DMS153 (cell line): Measurements from ENCODE around the gene THG1L.
"Not testable (repeated sequence)": the region's sequence is repeated elsewhere in the genome, so short reads cannot be mapped to it uniquely, and the experiment has no call there.

Experiments
- DNase-seq: peaks from one replicate; lab custom pipeline; 2025; lab: John Stamatoyannopoulos, UW

THG1L gene

GRCh38 chr5:157727858-157728257 is 3.4 kb upstream of the THG1L start:
- DNase-seq: not testable (repeated sequence)

- DNase-seq: no peak
These were observed 1.4 kb upstream of the THG1L start for GRCh38 chr5:157729858-157730257.

- DNase-seq: no peak
These were observed 334 bp upstream of the THG1L start for GRCh38 chr5:157730900-157731271.

GRCh38 chr5:157732130-157732514 is 902 bp downstream of the THG1L start:
- no peak for DNase-seq

GRCh38 chr5:157732596-157733262 is 1.5 kb downstream of the THG1L start:
- DNase-seq: no peak

GRCh38 chr5:157734436-157734835 is 3.2 kb downstream of the THG1L start:
- DNase-seq: no peak

GRCh38 chr5:157735991-157736390 is 4.8 kb downstream of the THG1L start:
- no peak for DNase-seq

GRCh38 chr5:157739388-157740228 is 8.4 kb downstream of the THG1L start:
- DNase-seq: no peak

GRCh38 chr5:157740229-157740610 is 9.0 kb downstream of the THG1L start:
- DNase-seq: no peak

GRCh38 chr5:157741131-157741530 is 9.9 kb downstream of the THG1L start:
- no peak for DNase-seq

GRCh38 chr5:157743163-157744050 is 12.2 kb downstream of the THG1L start, which contains the start of gene LSM11:
TSS of gene LSM11 (plus strand) at chr5:157743712. CDS start at chr5:157743751, 39 bp downstream.
- DNase-seq: peak; percentile 59

- no peak for DNase-seq
These were observed 13.1 kb downstream of the THG1L start for GRCh38 chr5:157744051-157745011.

- no peak for DNase-seq
These were observed 13.8 kb downstream of the THG1L start for GRCh38 chr5:157745041-157745456.

GRCh38 chr5:157747173-157747740 is 16.0 kb downstream of the THG1L start:
- DNase-seq: no peak

GRCh38 chr5:157747766-157748700 is 16.8 kb downstream of the THG1L start:
- no peak for DNase-seq

GRCh38 chr5:157748760-157749461 is 17.7 kb downstream of the THG1L start:
- no peak for DNase-seq

GRCh38 chr5:157749462-157749799 is 18.2 kb downstream of the THG1L start:
- DNase-seq: no peak

- DNase-seq: no peak
These were observed 19.1 kb downstream of the THG1L start for GRCh38 chr5:157750320-157750719.

- no peak for DNase-seq
These were observed 24.9 kb downstream of the THG1L start for GRCh38 chr5:157756122-157756521.
